Measurements from ENCODE around the gene DNAJC17.

Gene DNAJC17

DNA sequence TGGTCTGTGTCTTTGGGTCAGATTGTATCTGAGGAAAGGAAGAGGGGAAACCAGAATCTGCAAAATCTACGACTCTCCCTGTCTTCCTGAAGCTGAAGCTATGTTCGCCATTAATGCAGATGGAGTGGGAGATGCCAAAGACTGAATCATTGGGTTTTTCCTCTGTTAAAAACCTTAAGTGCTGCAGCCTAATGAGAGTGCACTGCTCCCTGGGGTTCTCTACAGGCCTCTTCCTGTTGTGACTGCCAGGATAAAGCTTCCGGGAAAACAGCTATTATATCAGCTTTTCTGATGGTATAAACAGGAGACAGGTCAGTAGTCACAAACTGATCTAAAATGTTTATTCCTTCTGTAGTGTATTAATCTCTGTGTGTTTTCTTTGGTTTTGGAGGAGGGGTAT lies 76.2 kb downstream of the DNAJC17 start:
- no peak for DNase-seq

GRCh38 chr15:40723919-40724318 lies 83.4 kb downstream of the DNAJC17 start:
- no peak for DNase-seq

GRCh38 chr15:40722934-40723333 lies 84.3 kb downstream of the DNAJC17 start:
- DNase-seq = no peak

DNA sequence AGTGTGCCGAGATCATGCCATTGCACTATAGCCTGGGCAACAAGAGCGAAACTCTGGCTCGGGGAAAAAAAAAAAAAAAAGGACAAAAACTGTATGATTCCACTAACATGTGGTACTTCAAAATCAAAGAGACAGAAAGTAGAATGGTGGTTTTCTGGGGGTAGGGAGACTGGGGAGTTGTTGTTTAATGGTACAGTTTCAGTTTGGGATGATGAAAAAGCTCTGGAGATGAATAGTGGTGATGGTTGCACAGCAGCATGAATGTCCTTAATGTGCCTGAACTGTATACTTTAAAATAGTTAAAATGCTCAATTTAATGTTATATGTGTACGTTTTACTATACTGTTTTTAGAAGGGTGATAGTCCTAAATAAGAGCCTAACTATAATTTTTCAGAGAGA lies 84.9 kb downstream of the DNAJC17 start:
- no peak for DNase-seq

- DNase-seq = no peak
These were observed 85.6 kb downstream of the DNAJC17 start for GRCh38 chr15:40721701-40722100.

DNA sequence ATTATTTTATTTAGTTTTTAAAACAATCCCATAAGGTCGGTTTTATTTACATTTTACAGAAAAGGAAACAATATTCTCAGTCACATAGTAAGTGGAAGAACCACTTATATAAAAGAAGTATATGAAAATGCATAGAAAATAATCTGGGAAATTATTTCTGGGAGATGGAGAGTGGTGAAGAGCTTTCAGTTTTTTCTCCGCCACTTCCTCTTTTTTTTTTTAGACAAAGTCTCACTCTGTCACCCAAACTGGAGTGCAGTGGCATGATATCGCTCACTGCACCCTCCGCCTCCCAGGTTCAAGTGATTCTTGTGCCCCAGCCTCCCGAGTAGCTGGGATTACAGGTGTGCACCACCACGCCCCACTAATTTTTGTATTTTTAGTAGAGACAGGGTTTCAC lies 91.1 kb downstream of the DNAJC17 start:
- DNase-seq = no peak

Data from islet precursor cell (in vitro differentiated cells).